Measurements from ENCODE around the gene ADAT2.

- TF ChIP-seq TCF4 (CRISPR knock-in tag; IDR thresholded peaks at IDR 0.05; ENCODE audit: borderline replicate concordance) (no peak), PATZ1 (CRISPR knock-in tag; IDR thresholded peaks at IDR 0.05; ENCODE audit: borderline replicate concordance) (no peak), ZNF565 (CRISPR knock-in tag; conservative IDR thresholded peaks at IDR 0.05; ENCODE audit: low read depth) (no peak), POU6F1 (CRISPR knock-in tag; IDR thresholded peaks at IDR 0.05; ENCODE audit: borderline replicate concordance, low read depth) (no peak), TSHZ2 (CRISPR knock-in tag; IDR thresholded peaks at IDR 0.05) (no peak), PPARA (CRISPR knock-in tag; IDR thresholded peaks at IDR 0.05; ENCODE audit: borderline replicate concordance) (no peak), GLIS3 (CRISPR knock-in tag; IDR thresholded peaks at IDR 0.05) (no peak), ARNTL (CRISPR knock-in tag; IDR thresholded peaks at IDR 0.05; ENCODE audit: borderline replicate concordance, low read depth) (no peak), CREB5 (CRISPR knock-in tag; IDR thresholded peaks at IDR 0.05; ENCODE audit: low read depth) (no peak), SNAI2 (CRISPR knock-in tag; IDR thresholded peaks at IDR 0.05) (no peak), ZFP30 (CRISPR knock-in tag; IDR thresholded peaks at IDR 0.05) (no peak)
Observed at GRCh38 chr6:143426026-143426425, 24.5 kb downstream of the ADAT2 start.
